ENCODE measurements around the gene RNF157. TPM values are rescaled to one million over a fixed set of nuclear protein-coding genes. Genes with fewer than 3 reads are reported as not detected.
"Not testable (repeated sequence)": the region's sequence is repeated elsewhere in the genome, so short reads cannot be mapped to it uniquely, and the experiment has no call there.

Gene RNF157
- total RNA-seq, 1 donor from 2014 or later, result 43.5 TPM

DNA sequence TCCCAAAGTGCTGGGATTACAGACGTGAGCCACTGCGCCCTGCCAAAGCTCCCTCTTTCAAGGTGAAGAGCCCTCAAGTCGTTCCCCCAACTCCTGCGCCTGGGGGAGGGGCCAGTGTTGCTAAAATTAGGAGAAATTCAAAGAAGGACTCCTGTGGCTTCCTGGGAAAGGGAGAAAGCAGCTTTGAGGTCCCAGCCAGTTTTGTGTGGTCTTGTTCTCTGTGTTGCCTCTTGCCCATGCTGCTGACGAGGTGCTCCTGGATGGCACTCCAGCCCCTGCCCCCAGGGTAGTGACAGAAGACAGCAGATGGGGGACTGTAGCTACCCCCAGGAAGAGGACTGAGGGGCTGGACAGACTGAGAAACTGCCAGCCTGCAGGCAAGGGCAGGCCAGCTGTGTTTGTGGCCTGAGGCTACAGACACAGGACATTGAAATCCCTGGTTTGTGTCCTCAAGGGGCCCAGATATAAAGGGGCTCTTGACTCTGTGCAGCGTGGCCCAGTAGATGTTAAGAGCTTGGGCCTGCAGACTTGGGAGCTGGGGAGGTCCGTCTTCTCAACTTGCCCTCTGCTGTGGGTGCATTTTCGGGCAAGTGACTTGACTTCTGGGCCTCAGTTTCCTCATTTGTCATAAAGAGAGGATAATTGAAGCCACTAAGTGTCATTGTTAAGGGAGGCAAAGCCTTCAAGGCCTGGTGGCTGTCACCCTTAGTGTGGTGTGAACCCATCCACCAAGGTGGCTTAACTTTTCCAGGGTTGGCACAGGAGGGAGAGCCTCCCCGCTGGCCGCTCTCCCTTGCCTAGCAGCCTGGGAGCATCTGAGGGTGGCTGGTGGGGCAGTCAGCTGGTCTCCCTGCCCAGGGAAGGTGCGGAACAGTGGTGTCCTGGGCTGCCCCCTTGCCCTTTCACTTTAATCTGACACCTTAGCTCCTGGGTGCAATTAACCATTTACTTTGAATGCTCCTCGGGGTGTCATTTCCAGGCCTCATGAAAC lies 29.0 kb upstream of the RNF157 start:
- TF ChIP-seq, protein P1, sequence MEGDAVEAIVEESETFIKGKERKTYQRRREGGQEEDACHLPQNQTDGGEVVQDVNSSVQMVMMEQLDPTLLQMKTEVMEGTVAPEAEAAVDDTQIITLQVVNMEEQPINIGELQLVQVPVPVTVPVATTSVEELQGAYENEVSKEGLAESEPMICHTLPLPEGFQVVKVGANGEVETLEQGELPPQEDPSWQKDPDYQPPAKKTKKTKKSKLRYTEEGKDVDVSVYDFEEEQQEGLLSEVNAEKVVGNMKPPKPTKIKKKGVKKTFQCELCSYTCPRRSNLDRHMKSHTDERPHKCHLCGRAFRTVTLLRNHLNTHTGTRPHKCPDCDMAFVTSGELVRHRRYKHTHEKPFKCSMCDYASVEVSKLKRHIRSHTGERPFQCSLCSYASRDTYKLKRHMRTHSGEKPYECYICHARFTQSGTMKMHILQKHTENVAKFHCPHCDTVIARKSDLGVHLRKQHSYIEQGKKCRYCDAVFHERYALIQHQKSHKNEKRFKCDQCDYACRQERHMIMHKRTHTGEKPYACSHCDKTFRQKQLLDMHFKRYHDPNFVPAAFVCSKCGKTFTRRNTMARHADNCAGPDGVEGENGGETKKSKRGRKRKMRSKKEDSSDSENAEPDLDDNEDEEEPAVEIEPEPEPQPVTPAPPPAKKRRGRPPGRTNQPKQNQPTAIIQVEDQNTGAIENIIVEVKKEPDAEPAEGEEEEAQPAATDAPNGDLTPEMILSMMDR (IDR thresholded peaks at IDR 0.05; ENCODE audit: unreplicated experiment), result no peak
- no peak overlapping the region for H3K4me3 Mint-ChIP-seq (ENCODE audit: low read depth)
- no peaks in the 10 kb centered on the region for H3K27me3 Mint-ChIP-seq
- H3K27ac Mint-ChIP-seq, result peak overlapping the region; percentile 41
- DNase-seq (ENCODE audit: low spot score, unreplicated experiment), result no peak
- peaks cover 17% of the 10 kb centered on the region for H3K4me1 Mint-ChIP-seq (ENCODE audit: low read depth)
- peaks cover 4% of the 10 kb centered on the region for H3K36me3 Mint-ChIP-seq (ENCODE audit: insufficient read depth)
- H3K9me3 Mint-ChIP-seq (ENCODE audit: low read depth), result no peaks in the 10 kb centered on the region

DNA sequence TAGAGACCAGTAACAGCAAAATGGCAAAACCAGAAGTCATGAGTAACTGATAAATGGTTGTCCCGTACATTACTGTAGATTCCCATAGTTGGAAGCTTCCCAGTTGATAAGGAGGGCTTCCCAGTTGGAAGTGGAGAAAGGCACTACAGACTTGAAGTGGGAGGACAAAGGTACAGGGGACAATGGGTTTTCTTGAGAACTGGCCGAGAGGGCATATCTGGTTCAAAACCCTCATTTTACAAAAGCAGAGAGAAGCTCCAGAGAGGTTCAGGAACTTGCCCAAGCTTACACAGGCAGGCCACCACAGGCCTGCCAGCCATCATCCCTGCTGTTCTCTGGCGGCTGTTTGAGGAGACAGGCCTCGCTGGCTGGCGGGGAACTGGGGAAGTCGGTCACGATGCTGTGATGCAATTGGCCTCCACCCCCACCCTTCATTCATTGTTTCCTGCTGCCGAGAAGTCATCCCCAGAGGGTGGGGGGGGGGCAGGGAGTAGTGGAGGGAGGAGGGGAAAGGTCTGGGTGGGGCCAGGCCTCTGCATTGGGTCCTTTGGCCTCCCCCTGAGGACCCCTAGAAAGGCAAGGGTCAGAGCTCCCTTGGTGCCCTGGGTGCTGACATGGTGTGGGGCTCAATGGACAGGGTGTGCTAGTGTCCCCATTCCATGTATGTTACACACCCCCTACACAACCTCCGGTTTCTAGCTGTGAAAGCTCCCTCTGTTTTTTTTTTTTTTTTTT lies 27.9 kb upstream of the RNF157 start:
- no peaks in the 10 kb centered on the region for H3K27me3 Mint-ChIP-seq
- H3K4me1 Mint-ChIP-seq (ENCODE audit: low read depth), result peaks cover 24% of the 10 kb centered on the region
- DNase-seq (ENCODE audit: low spot score, unreplicated experiment), result no peak
- H3K4me3 Mint-ChIP-seq (ENCODE audit: low read depth), result peak overlapping the region; percentile 50
- peak overlapping the region; percentile 73 for H3K27ac Mint-ChIP-seq
- TF ChIP-seq, protein P1 (IDR thresholded peaks at IDR 0.05; ENCODE audit: unreplicated experiment), result no peak
- no peaks in the 10 kb centered on the region for H3K9me3 Mint-ChIP-seq (ENCODE audit: low read depth)
- peaks cover 4% of the 10 kb centered on the region for H3K36me3 Mint-ChIP-seq (ENCODE audit: insufficient read depth)

DNA sequence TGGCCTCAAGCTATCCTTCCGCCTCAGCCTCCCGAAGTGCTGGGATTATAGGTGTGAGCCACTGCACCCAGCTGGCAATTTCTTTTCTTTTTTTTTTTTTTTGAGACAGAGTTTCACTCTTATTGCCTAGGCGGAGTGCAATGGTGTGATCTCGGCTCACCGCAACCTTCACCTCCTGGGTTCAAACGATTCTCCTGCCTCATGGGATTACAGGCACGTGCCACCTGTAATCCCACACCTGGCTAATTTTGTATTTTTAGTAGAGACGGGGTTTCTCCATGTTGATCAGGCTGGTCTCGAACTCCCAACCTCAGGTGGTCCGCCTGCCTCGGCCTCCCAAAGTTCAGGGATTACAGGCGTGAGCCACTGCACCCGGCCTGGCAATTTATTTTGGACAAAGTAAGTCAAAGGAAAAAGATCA lies 27.3 kb upstream of the RNF157 start:
- Mint-ChIP-seq H3K27ac (peak overlapping the region; percentile 73), H3K4me3 (ENCODE audit: low read depth) (peak overlapping the region; percentile 50), H3K4me1 (ENCODE audit: low read depth) (peaks cover 30% of the 10 kb centered on the region)
- not testable (repeated sequence) for H3K27me3 Mint-ChIP-seq; H3K9me3 Mint-ChIP-seq (ENCODE audit: low read depth); DNase-seq (ENCODE audit: low spot score, unreplicated experiment); H3K36me3 Mint-ChIP-seq (ENCODE audit: insufficient read depth)

DNA sequence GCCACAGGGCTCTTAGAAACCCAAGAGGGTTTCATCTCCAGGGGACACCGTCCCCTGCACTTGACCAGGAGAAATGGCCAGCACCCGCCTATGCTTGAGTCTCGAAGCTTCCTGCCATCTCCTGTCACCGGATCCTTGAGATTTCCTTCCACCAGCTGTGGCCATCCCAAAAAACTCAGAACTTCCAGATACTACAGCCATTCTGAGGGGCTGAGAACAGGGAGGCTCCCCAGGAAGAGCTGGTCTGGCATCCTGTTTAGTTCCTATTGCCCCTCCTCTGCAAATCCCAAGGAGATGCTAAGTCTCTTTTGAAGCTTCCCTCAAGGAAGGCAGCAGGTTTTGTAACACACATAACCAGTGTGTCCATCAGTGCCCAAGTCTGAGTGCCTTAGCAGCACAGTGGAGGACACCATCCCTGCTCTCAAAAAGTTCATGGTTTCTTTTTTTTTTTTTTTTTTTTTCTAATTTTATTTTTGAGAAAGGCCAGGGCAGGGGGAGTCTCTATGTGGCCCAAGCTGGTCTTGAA lies 26.8 kb upstream of the RNF157 start:
- no peak for DNase-seq (ENCODE audit: low spot score, unreplicated experiment)
- Mint-ChIP-seq H3K9me3 (ENCODE audit: low read depth) (no peaks in the 10 kb centered on the region), H3K4me1 (ENCODE audit: low read depth) (peaks cover 35% of the 10 kb centered on the region), H3K4me3 (ENCODE audit: low read depth) (peak overlapping the region; percentile 82), H3K27me3 (no peaks in the 10 kb centered on the region), H3K27ac (peak overlapping the region; percentile 89), H3K36me3 (ENCODE audit: insufficient read depth) (peaks cover 4% of the 10 kb centered on the region)
- TF ChIP-seq, protein P1 (IDR thresholded peaks at IDR 0.05; ENCODE audit: unreplicated experiment), result no peak

DNA sequence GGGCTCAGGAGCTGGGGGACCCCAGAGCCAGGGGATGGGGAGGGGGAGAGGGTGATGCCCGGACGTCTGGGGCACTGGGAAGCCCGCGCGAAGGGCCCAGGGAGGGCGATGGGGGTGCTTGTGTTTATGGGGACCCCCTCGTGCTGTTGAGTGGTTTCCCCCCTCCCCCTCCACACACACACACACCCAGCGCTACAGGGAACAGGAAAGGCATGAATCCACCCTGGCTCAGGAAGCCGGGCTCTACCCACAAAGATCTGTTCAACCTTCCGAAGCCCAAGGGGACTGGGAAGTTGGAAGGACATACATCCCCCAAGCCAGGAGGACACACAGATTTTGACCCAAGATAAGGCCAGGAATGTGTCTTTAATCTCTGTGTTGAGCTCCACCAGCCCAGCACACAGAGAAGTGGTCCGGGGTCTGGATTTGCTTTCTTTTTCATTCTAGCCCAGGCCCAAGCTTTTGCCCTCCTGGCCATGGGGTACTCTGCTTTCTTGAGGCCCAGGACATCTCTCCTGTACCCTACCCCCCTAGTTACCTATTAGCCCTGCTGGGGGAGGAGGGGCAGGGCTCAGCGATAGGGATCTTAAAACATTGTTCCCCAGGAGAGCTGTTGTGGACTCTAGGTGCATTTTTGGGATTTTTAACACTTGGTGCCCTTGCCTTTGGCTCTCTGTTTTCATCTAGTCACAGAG lies 26.1 kb upstream of the RNF157 start:
- TF ChIP-seq, protein P1 (IDR thresholded peaks at IDR 0.05; ENCODE audit: unreplicated experiment), result no peak
- peaks cover 4% of the 10 kb centered on the region for H3K36me3 Mint-ChIP-seq (ENCODE audit: insufficient read depth)
- peak overlapping the region; percentile 82 for H3K4me3 Mint-ChIP-seq (ENCODE audit: low read depth)
- peaks cover 40% of the 10 kb centered on the region for H3K4me1 Mint-ChIP-seq (ENCODE audit: low read depth)
- no peaks in the 10 kb centered on the region for H3K9me3 Mint-ChIP-seq (ENCODE audit: low read depth)
- H3K27me3 Mint-ChIP-seq, result no peaks in the 10 kb centered on the region
- H3K27ac Mint-ChIP-seq, result peak overlapping the region; percentile 89
- DNase-seq (ENCODE audit: low spot score, unreplicated experiment), result no peak
